HAP-1 (cell line): ENCODE measurements around the gene SH3GLB1.
"Not testable (repeated sequence)": the region's sequence is repeated elsewhere in the genome, so short reads cannot be mapped to it uniquely, and the experiment has no call there.

Experiments used
- DNase-seq, 2 experiments: peaks; one replicate each; pipeline ENCODE4 v3.0.0-alpha.2; 2016 to 2020; ENCODE audit warnings: low spot score in 2 of 2
- H3K27me3 ChIP-seq: fragments of 250-450 bp; sonication (Bioruptor Pico); 2 replicates; pipeline ENCODE4 v1.5.1; 2020; ENCODE audit warnings: low read depth, mild to moderate bottlenecking, moderate library complexity
- H3K36me3 ChIP-seq: fragments of 250-450 bp; sonication (Bioruptor Pico); replicated peaks from 2 replicates; pipeline ENCODE4 v1.5.1; 2020; ENCODE audit warnings: mild to moderate bottlenecking
- H3K4me1 ChIP-seq: fragments of 250-450 bp; sonication (Bioruptor Pico); 2 replicates; pipeline ENCODE4 v1.5.1; 2020; ENCODE audit warnings: mild to moderate bottlenecking
- H3K4me3 ChIP-seq: fragments of 250-450 bp; sonication (Bioruptor Pico); 2 replicates; pipeline ENCODE4 v1.5.1; 2020; ENCODE audit warnings: mild to moderate bottlenecking, moderate library complexity
- H3K9me3 ChIP-seq: fragments of 250-450 bp; sonication (Bioruptor Pico); 2 replicates; pipeline ENCODE4 v1.5.1; 2020; ENCODE audit warnings: mild to moderate bottlenecking, moderate library complexity
- in situ Hi-C: fragments of 300-500 bp; cut with MboI; formaldehyde crosslinking; loops from 3 replicates; pipeline ENCODE4 v1.14.3; 2020; ENCODE audit warnings: low sequenced_read_pairs, inconsistent platforms, mixed read lengths

SH3GLB1 gene

GRCh38 chr1:86704458-86704971, at the start of gene SH3GLB1:
Gene SH3GLB1 (plus strand): TSS chr1:86704576. CDS start chr1:86704900, 324 bp downstream.
- Histone ChIP-seq H3K27me3 (no peaks in the 10 kb centered on the region), H3K4me1 (peaks cover 17% of the 10 kb centered on the region), H3K36me3 (no peaks in the 10 kb centered on the region; the same call in 1 of the 2 replicates), H3K9me3 (no peaks in the 10 kb centered on the region), H3K4me3 (peak within 1 kb of the TSS; percentile 77)
- in situ Hi-C loops = no loop called here
- DNase-seq = peak; percentile 79 to 94

DNA sequence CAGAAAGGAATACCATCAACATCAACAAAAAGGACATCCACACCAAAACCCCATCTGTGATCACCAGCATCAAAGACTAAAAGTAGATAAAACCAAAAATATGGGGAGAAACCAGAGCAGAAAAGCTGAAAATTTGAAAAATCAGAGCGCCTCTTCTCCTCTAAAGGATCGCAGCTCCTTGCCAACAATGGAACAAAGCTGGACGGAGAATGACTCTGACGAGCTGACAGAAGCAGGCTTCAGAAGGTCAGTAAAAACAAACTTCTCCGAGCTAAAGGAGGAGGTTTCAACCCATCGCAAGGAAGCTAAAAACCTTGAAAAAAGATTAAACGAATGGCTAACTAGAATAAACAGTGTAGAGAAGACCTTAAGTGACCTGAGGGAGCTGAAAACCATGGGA, 46.0 kb upstream of the SH3GLB1 start:
- H3K27me3 ChIP-seq, in situ Hi-C loops, H3K4me1 ChIP-seq, DNase-seq, H3K9me3 ChIP-seq, H3K4me3 ChIP-seq, H3K36me3 ChIP-seq: not testable (repeated sequence)

DNA sequence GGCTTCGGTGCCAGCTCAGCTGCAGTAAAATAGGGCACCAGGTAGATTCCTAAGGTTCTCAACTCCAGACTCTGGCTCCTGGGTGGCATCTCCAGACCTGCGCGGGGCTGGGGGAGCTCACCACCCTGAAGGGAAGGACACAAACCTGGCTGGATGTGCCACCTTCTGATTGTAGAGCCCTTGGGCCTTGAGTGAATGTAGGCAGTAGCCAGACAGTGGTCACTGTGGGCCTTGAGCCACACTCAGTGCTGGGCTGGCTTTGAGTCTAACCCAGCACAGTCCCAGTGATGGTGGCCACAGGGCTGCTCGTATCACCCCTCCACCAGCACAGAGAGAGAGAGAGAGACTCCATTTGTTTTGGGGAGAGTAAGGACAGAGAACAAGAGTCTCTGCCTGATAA, 38.0 kb upstream of the SH3GLB1 start:
- Histone ChIP-seq H3K36me3 (no peaks in the 10 kb centered on the region), H3K4me3 (no peak overlapping the region), H3K27me3 (no peaks in the 10 kb centered on the region), H3K9me3 (no peaks in the 10 kb centered on the region), H3K4me1 (no peaks in the 10 kb centered on the region)
- in situ Hi-C loops = no loop called here
- no peak for DNase-seq

DNA sequence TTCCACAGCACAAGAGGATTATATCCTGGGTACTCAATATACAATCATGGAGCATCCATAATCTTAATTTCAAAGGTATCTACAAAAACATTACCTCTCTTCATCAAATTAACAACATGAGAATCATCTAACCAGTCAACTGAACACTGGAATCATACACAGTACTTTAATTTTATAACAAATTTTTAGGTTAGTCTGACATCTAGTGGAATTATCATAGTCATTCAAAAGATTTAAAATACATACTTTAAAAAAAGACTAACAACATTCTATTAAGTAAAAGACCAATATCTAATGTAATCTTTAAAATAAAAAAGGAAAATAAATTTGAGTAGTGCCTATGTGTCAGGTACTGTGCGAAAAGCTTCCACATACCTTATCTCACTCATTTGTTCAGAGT, 16.8 kb upstream of the SH3GLB1 start:
- Histone ChIP-seq H3K9me3 (no peaks in the 10 kb centered on the region), H3K4me3 (no peak overlapping the region), H3K27me3 (no peaks in the 10 kb centered on the region), H3K4me1 (peaks cover 4% of the 10 kb centered on the region), H3K36me3 (no peaks in the 10 kb centered on the region)
- peak in 1 of 2 experiments; percentile 21 for DNase-seq
- in situ Hi-C loops = no loop called here

- in situ Hi-C loops = no loop called here
- Histone ChIP-seq H3K4me3 (no peak overlapping the region), H3K27me3 (no peaks in the 10 kb centered on the region), H3K36me3 (no peaks in the 10 kb centered on the region), H3K9me3 (no peaks in the 10 kb centered on the region), H3K4me1 (peaks cover 10% of the 10 kb centered on the region)
- peak; percentile 54 to 75 for DNase-seq
Observed at GRCh38 chr1:86692641-86693040, 11.7 kb upstream of the SH3GLB1 start.

DNA sequence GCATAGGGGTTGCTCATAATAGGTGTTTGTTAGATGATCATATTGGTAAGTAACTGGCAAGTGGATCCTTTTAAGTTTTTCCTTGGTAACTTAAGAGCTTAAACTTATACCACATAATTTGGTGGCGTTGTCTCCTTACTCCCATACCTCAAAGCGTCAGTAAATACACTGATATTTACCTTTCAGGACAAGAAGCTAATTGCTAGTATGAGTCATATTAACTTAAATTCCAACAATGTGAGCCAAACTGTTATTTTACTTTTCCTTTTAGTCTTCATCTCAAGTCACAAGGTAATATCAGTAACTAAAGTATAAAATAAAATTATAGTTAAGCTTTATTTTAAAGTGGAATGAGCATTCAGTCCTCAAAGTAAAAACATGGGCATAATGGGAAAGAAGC, 9.0 kb upstream of the SH3GLB1 start:
- Histone ChIP-seq H3K4me3 (no peak overlapping the region), H3K4me1 (peaks cover 10% of the 10 kb centered on the region), H3K9me3 (no peaks in the 10 kb centered on the region), H3K27me3 (no peaks in the 10 kb centered on the region), H3K36me3 (no peaks in the 10 kb centered on the region)
- DNase-seq = no peak
- in situ Hi-C loops = no loop called here

DNA sequence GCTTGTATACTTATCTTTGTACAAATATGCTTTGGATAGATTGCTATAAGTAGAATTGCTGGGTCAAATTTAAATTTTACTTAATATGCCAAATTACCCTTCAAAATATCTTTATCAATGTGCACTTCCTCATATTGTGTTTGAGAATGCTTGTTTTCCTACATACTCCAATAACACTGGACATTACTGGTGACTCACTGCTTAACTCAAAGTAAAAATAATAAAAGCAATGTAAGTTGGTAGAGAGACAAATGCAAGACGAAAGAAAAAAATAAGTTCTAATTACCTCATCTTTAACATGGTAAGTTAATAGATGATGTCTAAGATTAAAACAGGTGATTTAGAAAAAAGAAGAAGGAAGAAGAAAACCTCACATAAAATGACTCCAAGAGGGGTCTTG, 7.9 kb upstream of the SH3GLB1 start:
- Histone ChIP-seq H3K4me3 (no peak overlapping the region), H3K4me1 (peaks cover 10% of the 10 kb centered on the region), H3K36me3 (no peaks in the 10 kb centered on the region), H3K27me3 (no peaks in the 10 kb centered on the region), H3K9me3 (no peaks in the 10 kb centered on the region)
- DNase-seq = no peak
- in situ Hi-C loops = no loop called here

- DNase-seq = no peak
- Histone ChIP-seq H3K36me3 (no peaks in the 10 kb centered on the region), H3K4me3 (no peak overlapping the region), H3K27me3 (no peaks in the 10 kb centered on the region), H3K9me3 (no peaks in the 10 kb centered on the region), H3K4me1 (peaks cover 7% of the 10 kb centered on the region)
- in situ Hi-C loops = no loop called here
Observed at GRCh38 chr1:86699186-86699585, 5.2 kb upstream of the SH3GLB1 start.

- Histone ChIP-seq H3K9me3 (no peaks in the 10 kb centered on the region), H3K4me1 (peaks cover 11% of the 10 kb centered on the region), H3K27me3 (no peaks in the 10 kb centered on the region), H3K4me3 (no peak overlapping the region), H3K36me3 (no peaks in the 10 kb centered on the region)
- in situ Hi-C loops = no loop called here
- DNase-seq = no peak
Observed at GRCh38 chr1:86701731-86702130, 2.6 kb upstream of the SH3GLB1 start.

GRCh38 chr1:86702954-86703494, 1.4 kb upstream of the SH3GLB1 start:
- peaks cover 17% of the 10 kb centered on the region for H3K4me1 ChIP-seq
- H3K27me3 ChIP-seq, in situ Hi-C loops, DNase-seq, H3K4me3 ChIP-seq, H3K36me3 ChIP-seq, H3K9me3 ChIP-seq: not testable (repeated sequence)

GRCh38 chr1:86703696-86704457, 499 bp upstream of the SH3GLB1 start:
- Histone ChIP-seq H3K4me1 (peaks cover 17% of the 10 kb centered on the region), H3K4me3 (peak overlapping the region; percentile 77), H3K27me3 (no peaks in the 10 kb centered on the region), H3K36me3 (no peaks in the 10 kb centered on the region; the same call in 1 of the 2 replicates), H3K9me3 (no peaks in the 10 kb centered on the region)
- peak; percentile 6 to 58 for DNase-seq
- in situ Hi-C loops = no loop called here

DNA sequence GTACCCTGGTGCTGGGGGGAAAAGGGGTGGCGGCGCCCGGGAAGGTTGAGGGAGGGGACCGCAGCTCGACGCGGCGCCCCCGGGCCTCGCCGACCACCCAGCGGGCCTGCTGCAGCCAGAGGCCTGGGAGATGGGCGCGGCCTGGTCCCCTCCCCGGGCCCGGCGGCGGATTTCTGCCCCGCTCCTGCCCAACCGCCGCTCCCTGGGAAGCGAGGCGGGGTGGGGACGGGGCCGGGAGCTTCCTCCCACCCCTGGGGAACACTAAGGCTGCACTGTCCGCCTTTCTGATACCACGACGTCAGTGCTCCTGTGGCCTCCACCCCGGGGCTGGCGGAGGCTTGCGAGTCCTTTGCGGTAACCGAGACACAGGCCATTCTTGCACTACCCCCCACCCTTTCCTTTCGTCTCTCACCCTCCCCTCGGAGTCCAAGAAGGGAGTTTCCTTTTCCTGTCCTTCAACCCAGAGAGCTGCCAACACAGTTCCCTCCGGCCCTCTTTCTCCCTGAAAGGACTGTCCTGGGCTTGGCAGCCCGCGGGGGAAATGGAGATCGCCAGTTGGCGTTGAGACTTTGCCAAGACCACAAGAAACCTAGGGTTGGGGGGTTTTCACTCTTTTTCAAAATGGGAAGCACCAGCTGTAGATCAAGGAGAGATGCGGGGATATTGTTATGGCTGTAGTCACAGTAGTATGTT, 742 bp downstream of the SH3GLB1 start:
- Histone ChIP-seq H3K4me3 (peak overlapping the region; percentile 77), H3K36me3 (no peaks in the 10 kb centered on the region; the same call in 1 of the 2 replicates), H3K4me1 (peaks cover 17% of the 10 kb centered on the region), H3K27me3 (no peaks in the 10 kb centered on the region), H3K9me3 (no peaks in the 10 kb centered on the region)
- peak; percentile 64 to 68 for DNase-seq
- in situ Hi-C loops = no loop called here

DNA sequence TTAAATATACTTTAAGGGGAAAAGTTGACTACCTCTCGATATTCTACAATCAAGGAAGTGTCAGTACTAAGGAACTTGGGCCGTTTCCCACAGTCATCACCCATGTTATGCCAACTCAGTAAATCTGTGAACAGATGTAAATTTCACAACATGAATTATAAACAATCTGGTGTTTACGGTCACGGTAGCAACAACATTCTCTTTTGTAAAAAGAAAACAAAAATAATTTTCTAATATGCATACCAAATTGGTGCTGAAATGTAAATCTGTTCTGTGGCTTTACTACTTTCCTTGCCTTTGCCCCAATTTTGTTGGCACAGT, 1.2 kb downstream of the SH3GLB1 start:
- H3K4me3 ChIP-seq = peak overlapping the region; percentile 77
- H3K27me3 ChIP-seq = no peaks in the 10 kb centered on the region
- H3K4me1 ChIP-seq = peaks cover 17% of the 10 kb centered on the region
- in situ Hi-C loops = no loop called here
- no peaks in the 10 kb centered on the region for H3K9me3 ChIP-seq
- no peaks in the 10 kb centered on the region; the same call in 1 of the 2 replicates for H3K36me3 ChIP-seq
- DNase-seq = no peak

DNA sequence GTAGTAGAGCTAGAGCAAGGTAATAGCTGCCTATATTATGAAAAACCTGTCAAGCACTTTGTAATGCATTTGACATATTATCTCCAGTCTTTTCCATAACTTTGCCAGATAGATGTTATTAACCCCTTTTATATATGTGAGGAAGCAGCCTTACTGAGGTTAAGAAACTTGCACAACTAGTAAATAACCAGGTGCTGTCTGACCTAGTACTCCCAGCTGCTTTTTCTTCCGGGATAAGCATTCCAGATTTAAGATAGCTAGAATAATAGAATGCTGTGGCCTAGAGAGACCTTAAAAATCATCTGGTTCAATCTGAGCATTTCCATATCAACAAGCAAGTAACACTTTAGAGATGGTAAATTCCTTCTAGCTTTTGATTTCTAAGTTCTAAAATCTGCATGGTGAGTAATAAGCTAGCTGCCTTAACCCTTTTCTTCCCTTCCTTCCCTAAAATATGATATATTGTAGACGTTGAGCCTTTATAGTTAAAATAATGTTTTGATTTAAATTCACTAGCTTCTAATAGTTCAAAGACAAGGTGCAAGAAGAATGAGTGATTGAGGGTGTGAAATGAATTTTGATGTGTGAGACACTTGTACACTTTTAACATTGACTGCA, 1.8 kb downstream of the SH3GLB1 start:
- no peaks in the 10 kb centered on the region for H3K9me3 ChIP-seq
- peak overlapping the region; percentile 77 for H3K4me3 ChIP-seq
- no peaks in the 10 kb centered on the region for H3K27me3 ChIP-seq
- H3K4me1 ChIP-seq = peaks cover 17% of the 10 kb centered on the region
- peak in 1 of 2 experiments; percentile 25 for DNase-seq
- no peaks in the 10 kb centered on the region; the same call in 1 of the 2 replicates for H3K36me3 ChIP-seq
- in situ Hi-C loops = no loop called here
